IMR-90 (cell line): Measurements from ENCODE around the gene OR4F6. TPM values are rescaled to one million over a fixed set of nuclear protein-coding genes. Genes with fewer than 3 reads are reported as not detected.

Experiments
- ATAC-seq: fragments of 200-7000 bp; cut with Tn5 transposase; 2 replicates; pipeline ENCODE4 v1.9.1; 2020; ENCODE audit warnings: low read depth, mild to moderate bottlenecking, moderate library complexity
- BruUV-seq: library from RNA; stranded (reverse); fragments of 400-500 nt; replicated peaks from 2 replicates; lab custom pipeline; 2021; lab: Mats Ljungman, UMichigan
- CTCF ChIA-PET: fragments of 300-600 bp; formaldehyde crosslinking; extraction: SDS; loops from one replicate; lab custom pipeline; 2021; ENCODE audit warnings: antibody characterized with exemption; lab: Yijun Ruan, JAX
- POLR2A ChIA-PET: fragments of 300-600 bp; sonication (Branson Sonifier 250); formaldehyde crosslinking; loops from one replicate; lab custom pipeline; 2022; ENCODE audit warnings: antibody characterized with exemption; ENCODE audit not compliant: unreplicated experiment; lab: Charles Lee
- DNase-seq: peaks from one replicate; pipeline ENCODE4 v3.0.0; 2013
- H2AFZ ChIP-seq: replicated peaks from 2 replicates; pipeline ENCODE3; 2013; ENCODE audit warnings: low read length, mild to moderate bottlenecking; ENCODE audit not compliant: poor library complexity
- H2AK5ac ChIP-seq: 2 replicates; pipeline ENCODE4 v1.6.1; 2013; ENCODE audit warnings: low read depth, low read length, inconsistent platforms
- H2AK9ac ChIP-seq: replicated peaks from 2 replicates; pipeline ENCODE3; 2013; ENCODE audit warnings: mild to moderate bottlenecking, low read depth, low read length, moderate library complexity; ENCODE audit not compliant: poor library complexity
- H2BK120ac ChIP-seq: 2 replicates; pipeline ENCODE4 v1.6.1; 2013; ENCODE audit warnings: low read depth, low read length, inconsistent platforms
- H2BK15ac ChIP-seq: 3 replicates; pipeline ENCODE4 v1.6.1; 2013; ENCODE audit warnings: low read depth, low read length, inconsistent platforms
- H2BK20ac ChIP-seq: 2 replicates; pipeline ENCODE4 v1.6.1; 2013; ENCODE audit warnings: low read depth, mild to moderate bottlenecking, inconsistent platforms, low read length, moderate library complexity
- H2BK5ac ChIP-seq: 2 replicates; pipeline ENCODE4 v1.6.1; 2013; ENCODE audit warnings: mild to moderate bottlenecking, low read depth, low read length, inconsistent platforms; ENCODE audit not compliant: poor library complexity, severe bottlenecking
- H3K14ac ChIP-seq: replicated peaks from 2 replicates; pipeline ENCODE4 v1.6.1; 2013; ENCODE audit warnings: low read depth, low read length, inconsistent platforms
- H3K18ac ChIP-seq: 2 replicates; pipeline ENCODE4 v1.6.1; 2013; ENCODE audit warnings: low read depth, low read length, control low read depth
- H3K23ac ChIP-seq: 2 replicates; pipeline ENCODE4 v1.6.1; 2013; ENCODE audit warnings: low read depth, low read length, inconsistent platforms
- H3K27ac ChIP-seq: 2 replicates; pipeline ENCODE4 v1.5.1; 2013; ENCODE audit warnings: mild to moderate bottlenecking, control low read depth, low read length; ENCODE audit not compliant: insufficient read depth
- H3K27me3 ChIP-seq: 2 replicates; pipeline ENCODE4 v1.6.1; 2013; ENCODE audit warnings: low read length; ENCODE audit not compliant: control insufficient read depth, insufficient read depth
- H3K36me3 ChIP-seq: 2 replicates; pipeline ENCODE4 v1.6.1; 2013; ENCODE audit warnings: low read length, mixed read lengths; ENCODE audit not compliant: control insufficient read depth, insufficient read depth
- H3K4ac ChIP-seq: 2 replicates; pipeline ENCODE4 v1.6.1; 2013; ENCODE audit warnings: low read depth, low read length, inconsistent platforms
- H3K4me1 ChIP-seq: 2 replicates; pipeline ENCODE4 v1.6.1; 2013; ENCODE audit warnings: low read length, mixed read lengths; ENCODE audit not compliant: control insufficient read depth, insufficient read depth
- H3K4me2 ChIP-seq: 2 replicates; pipeline ENCODE4 v1.6.1; 2013; ENCODE audit warnings: low read depth, mild to moderate bottlenecking, control low read depth, low read length, moderate library complexity
- H3K4me3 ChIP-seq: 2 replicates; pipeline ENCODE4 v1.5.1; 2013; ENCODE audit warnings: low read depth, mild to moderate bottlenecking, control low read depth, low read length, moderate library complexity; ENCODE audit not compliant: insufficient read depth
- H3K56ac ChIP-seq: 2 replicates; pipeline ENCODE4 v1.6.1; 2013; ENCODE audit warnings: low read length, inconsistent platforms; ENCODE audit not compliant: insufficient read depth; ENCODE audit errors: extremely low read depth
- H3K79me1 ChIP-seq, 2 experiments: 2 replicates each; pipeline ENCODE4 v1.6.1; 2013; ENCODE audit warnings: low read length in 2 of 2, inconsistent platforms in 1 of 2, low read depth in 1 of 2
- H3K9ac ChIP-seq: 2 replicates; pipeline ENCODE4 v1.6.1; 2013; ENCODE audit warnings: low read depth, low read length, control low read depth
- H3K9me1 ChIP-seq: 2 replicates; pipeline ENCODE4 v1.6.1; 2013; ENCODE audit warnings: low read length, inconsistent platforms; ENCODE audit not compliant: insufficient read depth
- H3K9me3 ChIP-seq: 2 replicates; pipeline ENCODE4 v1.6.1; 2013; ENCODE audit warnings: low read length; ENCODE audit not compliant: control insufficient read depth, insufficient read depth
- H4K20me1 ChIP-seq: 2 replicates; pipeline ENCODE4 v1.6.1; 2013; ENCODE audit warnings: low read length, inconsistent platforms; ENCODE audit not compliant: insufficient read depth
- H4K5ac ChIP-seq: 2 replicates; pipeline ENCODE4 v1.6.1; 2013; ENCODE audit warnings: mild to moderate bottlenecking, low read depth, low read length, control low read depth
- H4K8ac ChIP-seq, 2 experiments: 2 replicates each; pipeline ENCODE4 v1.6.1; 2013; ENCODE audit warnings: low read depth in 2 of 2, low read length in 2 of 2, control low read depth in 1 of 2, inconsistent platforms in 1 of 2
- H4K91ac ChIP-seq: 2 replicates; pipeline ENCODE4 v1.6.1; 2013; ENCODE audit warnings: low read depth, low read length, inconsistent platforms; ENCODE audit not compliant: insufficient read depth
- MAFK ChIP-seq: IDR thresholded peaks from 2 replicates; pipeline ENCODE4 v1.6.1; 2012; ENCODE audit warnings: low read depth, low read length, improper control_type of control experiment
- NFE2L2 ChIP-seq: fragments of 150-350 bp; IDR thresholded peaks from 2 replicates; pipeline ENCODE4 v1.6.1; 2016; ENCODE audit warnings: low read depth, mild to moderate bottlenecking, low read length
- POLR2A ChIP-seq: IDR thresholded peaks from 2 replicates; pipeline ENCODE4 v1.6.1; 2012; ENCODE audit warnings: mild to moderate bottlenecking, low read depth, low read length
- WGBS, 2 experiments: methylation state at CpG; one replicate each; pipeline versions ENCODE4 v1.1.5 to v1.1.7; 2013; ENCODE audit warnings: missing lambda C conversion rate in 2 of 2; ENCODE audit not compliant: insufficient read length in 1 of 2; ENCODE audit errors: extremely low coverage in 2 of 2; 5-methylcytosine and 5-hydroxymethylcytosine counted together
- dilution Hi-C: fragments of 300-500 bp; cut with HindIII; formaldehyde crosslinking; loops from one replicate; pipeline ENCODE4 v1.14.3; 2018; ENCODE audit warnings: low sequenced_read_pairs; ENCODE audit not compliant: unreplicated experiment
- in situ Hi-C: fragments of 300-500 bp; cut with MboI; formaldehyde crosslinking; loops from 3 replicates; pipeline ENCODE4 v1.14.3; 2019; ENCODE audit warnings: low sequenced_read_pairs, inconsistent platforms, mixed read lengths
- intact Hi-C: fragments of 100-400 bp; cut with micrococcal nuclease; formaldehyde crosslinking; loops from 2 replicates; pipeline ENCODE4 v1.10.0; 2022
- polyA plus RNA-seq, 3 experiments: library from polyadenylated mRNA; depleted of rRNA; stranded (reverse); fragments of >200 nt; gene quantifications; 2 replicates each; pipeline ENCODE4 v1.2.3, GENCODE V29; 2012; ENCODE audit warnings: low replicate concordance in 1 of 3
- total RNA-seq: library from RNA; depleted of rRNA; stranded (reverse); fragments of >200 nt; gene quantifications from 2 replicates; pipeline ENCODE4 v1.2.3, GENCODE V29; 2012

The OR4F6 gene
- total and polyA plus RNA-seq, 2 of the 4 experiments (the other 2 are of a cell fraction): not detected

GRCh38 chr15:101781928-101782327, 21.4 kb upstream of the OR4F6 start:
- no peak overlapping the region for H2AK5ac ChIP-seq
- H3K18ac ChIP-seq: no peak overlapping the region
- DNase-seq (no peak), ATAC-seq (no peak)
- H3K27me3 ChIP-seq: peaks cover 3% of the 10 kb centered on the region
- no peak overlapping the region for H2AFZ ChIP-seq
- no peak overlapping the region for H3K4me2 ChIP-seq
- no peak overlapping the region for H2BK20ac ChIP-seq
- H2BK120ac ChIP-seq: no peak overlapping the region
- H3K4me1 ChIP-seq: peaks cover 5% of the 10 kb centered on the region; the same call in 1 of the 2 replicates
- TF ChIP-seq MAFK (no peak), POLR2A (no peak), NFE2L2 (no peak)
- H3K36me3 ChIP-seq: no peaks in the 10 kb centered on the region
- no peak overlapping the region for H2BK15ac ChIP-seq
- POLR2A ChIA-PET: no interaction called here
- no peak overlapping the region for H3K4ac ChIP-seq
- H3K9me3 ChIP-seq: no peaks in the 10 kb centered on the region
- no peak overlapping the region for H4K91ac ChIP-seq
- no TSS peak for BruUV-seq
- no peak overlapping the region for H3K4me3 ChIP-seq
- no CpG with 5 or more reads among the region's 9 CpGs for WGBS, 2 experiments
- no peak overlapping the region for H4K5ac ChIP-seq
- no peak overlapping the region for H3K27ac ChIP-seq
- no peak overlapping the region for H4K8ac ChIP-seq
- H3K9me1 ChIP-seq: 0 out of 2 replicates have a peak, but pooled peaks cover 3% of the 10 kb centered on the region
- no peak overlapping the region for H3K9ac ChIP-seq
- no peak overlapping the region for H2BK5ac ChIP-seq
- no peak overlapping the region for H3K23ac ChIP-seq
- CTCF ChIA-PET: no interaction called here
- no peaks in the 10 kb centered on the region for H3K79me1 ChIP-seq
- in situ Hi-C loops: no loop called here
- H3K56ac ChIP-seq: no peak overlapping the region
- no peaks in the 10 kb centered on the region for H4K20me1 ChIP-seq
- intact Hi-C loops: no loop called here
- no peak overlapping the region for H3K14ac ChIP-seq
- H2AK9ac ChIP-seq: no peak overlapping the region
- dilution Hi-C loops: no loop called here
